Activated CD8-positive, alpha-beta memory T cell treated with anti-CD3 and anti-CD28 coated beads for 24 hours (primary cell): Measurements from ENCODE around the gene AMPD1.
A peak's percentile ranks its signal among the peaks of the same experiment; 100 is the strongest.

Source experiments
- DNase-seq: peaks from one replicate; pipeline ENCODE4 v3.0.0-alpha.2; 2020

Gene AMPD1

GRCh38 chr1:114696810-114697209, 1.5 kb upstream of the AMPD1 start:
- no peak for DNase-seq

DNA sequence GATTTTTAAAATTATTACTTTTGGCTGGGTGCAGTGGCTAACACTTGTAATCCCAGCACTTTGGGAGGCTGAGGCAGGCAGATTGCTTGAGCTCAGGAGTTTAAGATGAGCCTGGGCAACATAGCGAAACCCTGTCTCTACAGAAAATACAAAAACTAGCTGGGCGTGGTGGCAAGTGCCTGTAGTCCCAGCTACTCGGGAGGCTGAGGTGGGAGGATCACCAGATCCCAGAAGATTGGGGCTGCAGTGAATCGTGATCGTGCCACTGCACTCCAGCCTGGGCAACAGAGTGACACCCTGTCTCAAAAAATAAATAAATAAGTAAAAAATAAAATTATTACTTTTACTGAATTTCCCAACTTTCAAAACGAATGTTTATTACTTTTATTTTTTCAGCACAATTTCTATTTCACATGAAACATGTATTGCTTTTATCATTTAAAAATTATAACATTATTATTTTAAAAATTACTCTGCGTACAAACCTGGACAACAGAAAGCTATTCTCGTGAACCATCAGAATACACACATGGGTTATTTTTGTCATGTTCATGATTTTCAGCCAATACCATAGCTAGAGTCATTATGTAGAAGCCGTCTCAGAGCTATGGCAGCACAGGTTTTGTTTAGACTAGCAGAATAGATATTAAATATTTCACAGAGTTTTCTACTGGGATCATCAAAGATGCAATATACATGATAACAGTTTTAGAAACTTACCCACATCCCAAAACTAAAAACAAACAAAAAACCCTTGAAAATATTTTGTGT, 621 bp downstream of the AMPD1 start:
- no peak for DNase-seq

- no peak for DNase-seq
Measured at GRCh38 chr1:114692947-114693346, 2.4 kb downstream of the AMPD1 start.

DNA sequence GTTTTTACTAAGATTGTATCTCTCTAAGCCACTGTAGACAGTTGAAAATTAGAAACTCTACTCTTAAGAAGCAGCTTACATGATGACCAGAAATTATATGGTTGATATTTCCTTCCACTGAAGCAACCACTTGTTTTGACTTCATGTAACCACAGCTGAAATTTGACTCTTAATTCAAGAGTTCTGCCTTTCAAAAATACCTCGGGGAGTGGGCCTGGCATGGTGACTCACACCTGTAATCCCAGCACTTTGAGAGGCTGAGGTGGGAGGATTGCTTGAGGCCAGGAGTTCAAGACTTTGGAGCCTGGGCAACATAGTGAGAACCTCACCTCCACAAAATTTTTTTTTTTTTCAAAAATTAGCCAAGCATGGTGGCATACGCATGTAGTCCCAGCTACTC, 4.3 kb downstream of the AMPD1 start:
- DNase-seq = no peak

DNA sequence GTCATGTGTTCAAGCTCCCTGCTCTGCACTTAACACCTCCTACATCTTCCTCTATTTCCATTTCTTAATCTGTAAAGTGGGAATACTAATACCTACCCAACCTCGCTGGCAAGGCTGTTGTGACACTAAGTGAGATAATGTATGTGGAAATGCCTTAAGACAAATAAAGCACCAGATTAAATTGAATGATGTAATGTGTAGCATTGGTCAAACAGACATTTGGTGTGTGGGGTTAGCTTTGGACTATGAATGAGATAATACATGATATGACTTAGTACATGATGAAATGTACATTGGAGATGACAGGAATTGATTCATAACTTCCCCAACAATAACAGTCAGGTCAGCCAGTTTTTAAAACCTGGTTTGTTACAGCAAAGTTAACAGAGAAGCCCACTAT, 5.2 kb downstream of the AMPD1 start:
- no peak for DNase-seq

DNA sequence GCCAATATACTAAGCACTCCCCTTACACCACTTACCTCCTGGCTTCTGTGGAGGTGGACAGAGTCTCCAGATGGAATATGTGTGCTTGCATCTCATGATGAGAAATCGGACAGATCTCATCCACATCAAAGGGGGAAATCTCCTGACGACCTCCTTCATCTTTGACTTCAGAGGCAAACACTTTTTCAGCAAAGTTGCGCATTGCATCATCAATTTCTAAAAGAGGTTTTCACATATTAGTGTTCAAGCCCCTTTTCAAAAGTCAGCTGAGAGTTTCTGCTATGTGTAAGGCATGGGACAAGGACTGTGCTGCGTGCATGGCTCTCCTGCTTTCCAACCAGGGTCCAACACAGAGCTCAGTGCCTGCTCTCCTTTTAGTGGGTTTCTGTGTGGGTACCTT, 6.8 kb downstream of the AMPD1 start:
- DNase-seq = no peak

GRCh38 chr1:114685851-114686250, 9.5 kb downstream of the AMPD1 start:
- no peak for DNase-seq

DNA sequence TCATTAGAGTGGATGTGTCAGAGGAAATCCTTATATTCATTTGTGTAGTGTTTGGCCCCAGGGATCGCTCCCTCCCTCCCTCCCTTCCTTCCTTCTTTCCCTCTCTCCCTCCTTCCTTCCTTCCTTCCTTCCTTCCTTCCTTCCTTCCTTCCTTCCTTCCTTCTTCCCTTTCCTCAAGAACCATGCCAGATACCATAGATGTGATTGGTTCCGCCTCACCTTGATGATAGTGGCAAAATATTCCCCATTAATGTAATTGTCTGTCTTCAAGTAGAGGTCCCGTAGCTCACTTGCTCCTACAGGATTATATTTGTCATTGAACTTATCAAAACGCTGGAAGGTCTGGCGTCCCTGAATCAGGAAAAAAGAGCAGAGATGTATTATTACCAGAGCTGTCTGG, 17.7 kb downstream of the AMPD1 start:
- DNase-seq = no peak

- no peak for DNase-seq
Measured at GRCh38 chr1:114676115-114676514, 19.2 kb downstream of the AMPD1 start.

- DNase-seq = no peak
Measured at GRCh38 chr1:114671939-114672275, 23.4 kb downstream of the AMPD1 start.

DNA sequence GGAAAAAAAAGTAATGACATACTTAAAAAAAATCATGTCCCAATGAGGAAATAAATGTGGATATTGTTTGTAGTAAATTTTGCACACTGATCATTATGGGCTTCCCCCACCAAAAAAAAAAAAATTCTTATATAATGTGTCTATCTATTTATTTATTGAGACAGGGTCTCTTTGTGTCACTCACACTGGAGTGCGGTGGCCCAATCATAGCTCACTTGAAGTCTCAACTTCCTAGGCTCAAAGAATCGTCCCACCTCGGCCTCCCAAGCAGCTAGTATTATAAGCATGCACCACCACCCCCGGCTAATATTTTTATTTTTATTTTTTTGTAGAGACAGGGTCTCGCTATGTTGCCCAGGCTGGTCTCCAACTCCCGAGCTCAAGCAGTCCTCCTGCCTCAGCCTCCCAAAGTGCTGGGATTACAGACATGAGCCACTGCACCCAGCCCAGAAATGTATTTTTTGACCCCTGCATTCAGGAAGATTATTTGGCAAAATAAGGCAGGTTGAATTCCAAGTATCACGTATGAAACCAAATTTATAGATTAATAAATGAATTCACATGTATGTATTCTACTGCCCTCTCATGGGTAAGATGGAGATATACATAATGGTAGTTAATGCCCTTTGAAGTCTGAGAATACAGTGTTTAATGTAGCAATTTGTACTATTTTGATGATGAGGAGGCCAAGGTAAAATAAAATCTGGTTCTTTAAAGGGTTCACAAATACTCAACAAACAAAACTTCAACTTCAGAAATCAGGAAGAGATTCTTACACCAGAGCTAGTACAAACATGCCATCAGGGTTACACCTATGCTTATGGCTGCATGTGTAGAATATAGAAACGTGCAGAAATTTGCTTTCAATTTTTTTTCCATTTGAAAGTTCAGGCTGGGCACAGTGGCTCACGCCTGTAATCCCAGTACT, 24.1 kb downstream of the AMPD1 start:
- DNase-seq = no peak

DNA sequence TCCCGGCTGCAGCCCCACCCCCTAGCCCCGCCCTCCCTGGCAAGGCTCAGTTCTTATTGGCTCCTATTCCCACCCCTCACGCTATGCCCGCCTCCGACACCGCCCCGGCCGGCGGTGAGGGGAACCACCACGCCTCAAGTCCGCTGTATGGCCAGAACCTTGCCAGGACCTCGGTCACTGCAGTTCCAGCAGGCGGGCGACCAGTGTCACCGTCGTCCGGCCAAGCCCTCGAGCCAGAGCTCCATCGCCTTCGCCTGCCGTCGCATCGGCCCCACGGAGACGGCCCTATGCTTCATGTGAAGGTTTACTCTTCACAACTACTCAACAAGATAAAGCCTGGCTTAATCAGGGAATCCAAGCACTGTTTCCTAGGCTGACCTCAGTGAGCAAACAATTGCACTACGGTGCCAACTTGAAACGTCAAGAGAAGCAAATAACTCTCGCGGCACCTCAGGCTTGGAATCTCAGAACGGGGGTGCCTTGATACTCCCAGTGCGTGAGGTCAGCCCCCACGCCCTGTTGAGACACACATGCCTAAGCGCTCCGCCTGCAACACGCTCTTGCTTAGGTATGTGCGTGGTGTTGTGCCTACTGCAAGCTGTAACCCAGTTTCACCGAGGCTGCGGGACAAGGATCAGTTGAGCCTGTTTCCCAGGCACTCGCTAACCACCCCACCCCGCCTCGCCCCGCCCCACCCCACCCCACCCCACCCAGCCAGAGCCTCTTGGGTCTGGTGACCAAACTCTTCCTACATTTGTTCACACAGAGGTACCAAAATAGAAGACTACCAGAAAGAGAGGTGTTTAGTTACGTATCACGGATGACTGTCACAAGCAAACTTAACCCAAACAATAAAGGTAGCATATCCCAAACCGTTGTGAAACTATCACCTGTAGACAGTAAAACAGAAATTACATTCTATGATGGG, 25.0 kb downstream of the AMPD1 start:
- peak; percentile 93 for DNase-seq

- no peak for DNase-seq
Measured at GRCh38 chr1:114669562-114670082, 25.7 kb downstream of the AMPD1 start, which contains the start of gene DENND2C. DENND2C (minus strand) TSS chr1:114670049; CDS start chr1:114625984, 44,065 bp downstream.

- DNase-seq = no peak
Measured at GRCh38 chr1:114668784-114669561, 26.4 kb downstream of the AMPD1 start.

DNA sequence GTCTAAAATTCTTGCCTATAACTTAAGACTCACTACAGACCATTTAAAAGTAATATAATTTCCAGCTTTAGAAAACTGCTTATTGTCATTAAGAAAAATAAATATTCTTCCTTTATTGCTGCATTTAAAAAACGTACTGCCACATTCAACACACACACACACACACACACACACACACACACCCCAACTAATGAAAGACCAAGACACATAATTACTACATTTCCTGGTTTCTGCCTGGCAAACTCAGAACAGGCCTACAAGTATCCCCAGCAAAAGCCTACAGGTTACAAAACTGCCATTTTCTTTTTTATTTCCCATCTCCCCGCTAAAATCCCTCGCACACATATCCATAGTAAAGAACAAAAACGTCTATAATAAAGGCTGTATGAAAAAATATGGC, 27.0 kb downstream of the AMPD1 start:
- DNase-seq = no peak

GRCh38 chr1:114666954-114667353, 28.4 kb downstream of the AMPD1 start:
- DNase-seq = no peak

- no peak for DNase-seq
Measured at GRCh38 chr1:114660238-114660637, 35.1 kb downstream of the AMPD1 start.

GRCh38 chr1:114651893-114652292, 43.5 kb downstream of the AMPD1 start:
- DNase-seq = no peak

DNA sequence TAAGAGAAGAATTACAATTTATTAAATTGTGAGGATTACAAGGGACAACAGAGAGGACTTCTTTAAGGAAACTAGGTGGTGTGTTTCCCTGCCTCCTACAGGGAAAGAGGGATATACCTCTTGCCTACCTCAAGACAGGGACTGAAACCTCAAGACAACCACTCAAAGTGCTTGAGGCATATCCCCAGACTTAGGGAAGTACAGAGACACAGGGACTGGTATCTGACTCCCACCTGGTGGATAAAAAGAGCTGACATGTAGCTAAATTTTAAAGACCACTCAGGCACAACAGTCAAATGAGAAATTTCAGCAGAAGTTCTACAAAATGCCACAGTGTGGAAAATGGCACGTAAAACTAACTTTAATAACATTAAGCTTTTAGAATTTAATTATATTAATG, 46.8 kb downstream of the AMPD1 start:
- DNase-seq = no peak

DNA sequence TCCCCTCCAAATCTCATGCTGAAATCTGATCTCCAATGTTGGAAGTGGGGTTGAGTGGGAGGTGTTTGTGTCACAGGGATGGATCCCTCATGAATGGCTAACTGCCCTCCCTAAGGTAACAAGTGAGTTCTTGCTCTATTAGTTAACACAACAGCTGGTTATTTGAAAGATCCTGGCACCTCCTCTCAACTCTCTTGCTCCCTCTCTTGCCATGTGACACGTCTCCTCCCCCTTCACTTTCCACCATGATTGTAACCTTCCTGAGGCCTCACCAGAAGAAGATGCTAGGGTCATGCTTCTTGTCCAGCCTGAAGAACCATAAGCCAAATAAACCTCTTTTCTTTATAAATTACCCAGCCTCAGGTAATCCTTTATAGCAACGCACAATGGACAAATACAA, 54.0 kb downstream of the AMPD1 start:
- DNase-seq = no peak

GRCh38 chr1:114638910-114639309, 56.4 kb downstream of the AMPD1 start:
- no peak for DNase-seq

- no peak for DNase-seq
Measured at GRCh38 chr1:114632427-114632826, 62.9 kb downstream of the AMPD1 start.
